HUES48 (cell line): ENCODE data around the gene FBXW7.

Experiments
- H3K27ac ChIP-seq: one replicate; pipeline ENCODE4 v1.7.0; 2013; ENCODE audit warnings: low read depth, low read length, inconsistent platforms
- H3K27me3 ChIP-seq: 2 replicates; pipeline ENCODE4 v1.6.1; 2013; ENCODE audit warnings: mild to moderate bottlenecking, low read length; ENCODE audit not compliant: control insufficient read depth, insufficient read depth
- H3K36me3 ChIP-seq: 2 replicates; pipeline ENCODE4 v1.6.1; 2013; ENCODE audit warnings: low read length; ENCODE audit not compliant: control insufficient read depth, insufficient read depth
- H3K4me1 ChIP-seq: 2 replicates; pipeline ENCODE4 v1.6.1; 2013; ENCODE audit warnings: mild to moderate bottlenecking, low read length; ENCODE audit not compliant: control insufficient read depth, insufficient read depth
- H3K4me3 ChIP-seq: 2 replicates; pipeline ENCODE4 v1.5.1; 2013; ENCODE audit warnings: mild to moderate bottlenecking, low read depth, low read length
- H3K9ac ChIP-seq: 2 replicates; pipeline ENCODE4 v1.6.1; 2013; ENCODE audit warnings: mild to moderate bottlenecking, low read depth, low read length, moderate library complexity
- H3K9me3 ChIP-seq: 2 replicates; pipeline ENCODE4 v1.6.1; 2013; ENCODE audit warnings: low read length; ENCODE audit not compliant: control insufficient read depth, insufficient read depth

FBXW7 gene

DNA sequence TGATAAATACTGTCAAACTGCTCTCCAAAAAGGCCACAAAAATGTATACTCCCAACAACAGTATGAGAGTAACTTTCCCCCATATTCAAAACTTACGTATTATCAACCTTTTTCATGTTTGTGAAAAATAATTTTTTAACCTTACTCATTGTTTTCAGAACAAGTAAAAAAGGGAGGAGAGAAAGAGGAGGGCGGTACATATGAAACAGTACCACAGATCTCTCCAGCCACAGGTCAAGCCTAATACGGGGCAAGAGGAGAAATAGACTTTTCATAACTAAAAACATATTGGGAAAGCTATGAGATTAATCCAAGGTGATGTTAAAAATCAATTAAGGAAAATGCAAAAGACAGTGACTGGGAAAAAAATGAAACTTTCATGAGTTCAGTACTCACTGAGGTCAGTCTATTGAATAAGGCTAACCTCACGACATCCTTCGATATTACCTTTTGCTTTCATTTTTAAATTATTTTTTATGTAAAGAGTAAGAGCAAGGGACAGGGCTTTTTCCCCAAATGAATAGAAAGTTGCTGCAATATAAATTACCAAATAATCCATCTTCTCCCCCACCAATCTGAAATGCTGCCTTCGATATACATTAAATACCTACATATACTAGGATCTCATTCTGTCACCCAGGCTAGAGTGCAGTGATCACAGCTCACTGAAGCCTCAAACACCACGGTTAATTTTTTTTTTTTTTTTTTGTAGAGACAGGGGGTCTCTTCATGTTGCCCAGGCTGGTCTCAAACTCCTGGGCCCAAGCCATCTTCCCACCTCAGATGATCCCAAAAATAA is 25.3 kb downstream of the FBXW7 start:
- H3K9me3 ChIP-seq, result no peaks in the 10 kb centered on the region
- H3K27ac ChIP-seq, result no peak overlapping the region
- H3K27me3 ChIP-seq, result no peaks in the 10 kb centered on the region
- no peaks in the 10 kb centered on the region; the same call in 1 of the 2 replicates for H3K36me3 ChIP-seq
- no peak overlapping the region for H3K4me3 ChIP-seq
- no peak overlapping the region for H3K9ac ChIP-seq
- H3K4me1 ChIP-seq, result peaks cover 9% of the 10 kb centered on the region

DNA sequence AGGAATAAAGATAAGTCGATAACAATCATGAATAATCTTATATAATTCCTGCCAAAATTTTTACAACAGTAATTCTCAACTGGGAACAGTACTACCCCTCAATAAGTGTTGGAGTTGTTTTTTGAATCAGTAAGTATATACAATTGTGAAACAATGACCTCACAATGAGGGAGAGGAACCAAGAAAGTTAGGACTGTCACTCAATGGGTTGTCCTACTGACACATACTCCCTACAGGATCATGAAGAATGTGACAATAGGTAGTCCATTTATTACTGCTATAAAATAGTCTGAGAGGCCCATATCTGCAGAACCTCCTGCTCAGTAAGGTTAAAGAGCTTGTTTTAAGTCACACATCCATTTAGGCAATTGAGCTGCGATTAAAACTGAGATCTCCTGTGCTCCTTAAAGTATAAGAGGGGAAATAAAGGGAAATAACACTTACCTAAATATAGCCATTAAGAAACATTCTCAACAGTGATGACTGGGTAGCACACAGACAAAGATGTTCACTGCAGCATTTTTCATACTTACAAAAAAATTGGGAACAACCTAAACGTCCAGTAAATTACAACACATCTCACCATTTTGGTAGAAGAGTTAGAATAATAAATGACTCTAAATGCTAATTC is 26.2 kb downstream of the FBXW7 start:
- Histone ChIP-seq H3K9ac (no peak overlapping the region), H3K4me3 (no peak overlapping the region), H3K27ac (no peak overlapping the region), H3K9me3 (no peaks in the 10 kb centered on the region), H3K36me3 (no peaks in the 10 kb centered on the region; the same call in 1 of the 2 replicates), H3K4me1 (peaks cover 6% of the 10 kb centered on the region), H3K27me3 (no peaks in the 10 kb centered on the region)

GRCh38 chr4:152508818-152509217 is 27.1 kb downstream of the FBXW7 start:
- Histone ChIP-seq H3K36me3 (no peaks in the 10 kb centered on the region; the same call in 1 of the 2 replicates), H3K27ac (no peak overlapping the region), H3K9me3 (no peaks in the 10 kb centered on the region), H3K9ac (no peak overlapping the region), H3K27me3 (no peaks in the 10 kb centered on the region), H3K4me1 (peaks cover 7% of the 10 kb centered on the region; the same call in 1 of the 2 replicates), H3K4me3 (no peak overlapping the region)

- no peaks in the 10 kb centered on the region for H3K9me3 ChIP-seq
- no peaks in the 10 kb centered on the region for H3K27me3 ChIP-seq
- H3K27ac ChIP-seq, result no peak overlapping the region
- no peak overlapping the region for H3K9ac ChIP-seq
- H3K36me3 ChIP-seq, result no peaks in the 10 kb centered on the region; the same call in 1 of the 2 replicates
- H3K4me3 ChIP-seq, result no peak overlapping the region
- H3K4me1 ChIP-seq, result peaks cover 9% of the 10 kb centered on the region; the same call in 1 of the 2 replicates
These were observed 27.5 kb downstream of the FBXW7 start for GRCh38 chr4:152508386-152508785.

GRCh38 chr4:152503653-152504290 is 32.1 kb downstream of the FBXW7 start:
- Histone ChIP-seq H3K4me3 (no peak overlapping the region), H3K27ac (no peak overlapping the region), H3K4me1 (peaks cover 25% of the 10 kb centered on the region; the same call in 1 of the 2 replicates), H3K27me3 (no peaks in the 10 kb centered on the region), H3K9me3 (no peaks in the 10 kb centered on the region), H3K36me3 (no peaks in the 10 kb centered on the region; the same call in 1 of the 2 replicates), H3K9ac (no peak overlapping the region)

DNA sequence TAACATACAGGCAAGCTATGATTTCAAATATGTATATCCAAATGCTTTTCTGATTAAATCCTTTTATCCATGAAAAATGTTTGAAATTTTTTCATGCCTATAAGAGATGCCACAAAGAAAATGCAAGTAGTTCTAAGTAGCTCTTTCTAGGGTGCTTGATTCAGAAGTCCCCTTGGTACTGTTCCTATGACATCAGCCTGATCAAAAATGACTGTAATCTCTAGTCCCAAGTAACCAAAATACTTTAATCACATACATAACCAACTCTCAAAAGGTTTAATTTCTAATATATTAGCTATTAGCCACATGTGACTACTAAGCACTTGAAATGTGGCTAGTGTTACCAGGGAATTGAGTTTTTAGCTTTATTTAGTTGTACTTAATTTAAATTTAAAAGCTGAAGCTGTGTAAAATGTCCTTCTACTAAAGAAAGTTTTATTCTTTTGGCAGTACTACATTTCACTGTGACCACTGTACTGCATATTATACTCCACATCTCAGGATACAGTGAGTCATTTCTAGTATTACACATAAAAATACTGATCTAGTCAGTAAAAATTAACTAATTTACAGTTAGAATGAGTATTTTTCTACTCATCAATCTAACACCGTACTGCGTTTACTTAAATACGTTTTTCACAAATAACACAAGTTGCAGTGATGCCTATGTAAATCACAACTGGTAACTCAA is 33.9 kb downstream of the FBXW7 start:
- Histone ChIP-seq H3K27me3 (no peaks in the 10 kb centered on the region), H3K4me1 (peaks cover 25% of the 10 kb centered on the region; the same call in 1 of the 2 replicates), H3K4me3 (no peak overlapping the region), H3K9ac (no peak overlapping the region), H3K27ac (no peak overlapping the region), H3K36me3 (no peaks in the 10 kb centered on the region), H3K9me3 (no peaks in the 10 kb centered on the region)

- no peak overlapping the region for H3K4me3 ChIP-seq
- H3K27me3 ChIP-seq, result no peaks in the 10 kb centered on the region
- H3K9me3 ChIP-seq, result no peaks in the 10 kb centered on the region
- no peaks in the 10 kb centered on the region for H3K36me3 ChIP-seq
- no peak overlapping the region for H3K27ac ChIP-seq
- H3K4me1 ChIP-seq, result peaks cover 25% of the 10 kb centered on the region; the same call in 1 of the 2 replicates
- H3K9ac ChIP-seq, result no peak overlapping the region
These were observed 35.0 kb downstream of the FBXW7 start for GRCh38 chr4:152500800-152501434.

GRCh38 chr4:152500275-152500674 is 35.6 kb downstream of the FBXW7 start:
- peaks cover 25% of the 10 kb centered on the region; the same call in 1 of the 2 replicates for H3K4me1 ChIP-seq
- no peaks in the 10 kb centered on the region for H3K36me3 ChIP-seq
- H3K27ac ChIP-seq, result no peak overlapping the region
- H3K9ac ChIP-seq, result no peak overlapping the region
- no peaks in the 10 kb centered on the region for H3K27me3 ChIP-seq
- no peaks in the 10 kb centered on the region for H3K9me3 ChIP-seq
- no peak overlapping the region for H3K4me3 ChIP-seq

GRCh38 chr4:152499344-152499743 is 36.5 kb downstream of the FBXW7 start:
- Histone ChIP-seq H3K4me1 (peaks cover 23% of the 10 kb centered on the region; the same call in 1 of the 2 replicates), H3K9ac (no peak overlapping the region)

DNA sequence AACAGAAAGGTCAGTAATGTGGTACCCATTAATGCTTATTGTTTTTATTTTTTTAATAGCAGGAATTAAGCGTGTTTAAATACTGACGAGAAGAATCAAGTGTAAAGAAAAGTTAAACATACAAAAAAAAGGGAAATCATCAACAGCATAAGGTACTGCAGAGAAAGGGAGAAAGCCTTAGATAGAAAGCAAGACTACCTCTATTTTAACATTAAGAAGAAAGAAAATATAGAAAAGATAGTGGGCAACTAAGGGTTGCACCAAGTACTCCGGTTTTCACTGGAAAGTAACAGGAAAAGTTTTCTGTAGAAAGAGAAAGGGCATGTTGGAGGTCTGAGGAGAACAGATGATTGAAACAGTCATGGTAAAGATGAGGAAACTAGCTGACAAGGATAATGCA is 41.9 kb downstream of the FBXW7 start:
- Histone ChIP-seq H3K4me1 (no peaks in the 10 kb centered on the region; the same call in 1 of the 2 replicates), H3K27me3 (no peaks in the 10 kb centered on the region), H3K9ac (no peak overlapping the region), H3K27ac (no peak overlapping the region), H3K9me3 (no peaks in the 10 kb centered on the region), H3K36me3 (no peaks in the 10 kb centered on the region), H3K4me3 (no peak overlapping the region)

More at GRCh38 chr4:152499344-152499743, 36.5 kb downstream of the FBXW7 start:
- no peak overlapping the region for H3K27ac ChIP-seq
- no peak overlapping the region for H3K4me3 ChIP-seq
- H3K36me3 ChIP-seq, result no peaks in the 10 kb centered on the region
- H3K9me3 ChIP-seq, result no peaks in the 10 kb centered on the region
- no peaks in the 10 kb centered on the region for H3K27me3 ChIP-seq
